Breast epithelium (tissue), 4 donors: ENCODE measurements around the gene SSH2. TPM values are rescaled to one million over a fixed set of nuclear protein-coding genes. Genes with fewer than 3 reads are reported as not detected.

Experiments
- DNase-seq, 2 donors: peaks; one replicate each; pipeline ENCODE4 v3.0.0-alpha.2; 2019; ENCODE audit warnings: low spot score in 2 of 2
- H3K27ac ChIP-seq, 2 donors: fragments of 200-600 bp; sonication (generic) in 1 of 2; one replicate each; pipeline ENCODE4 v1.5.1; 2016 to 2019; ENCODE audit warnings: mild to moderate bottlenecking in 1 of 2
- H3K27me3 ChIP-seq, 2 donors: fragments of 200-600 bp; sonication (generic) in 1 of 2; one replicate each; pipeline versions ENCODE4 v1.5.1 to v1.6.0; 2017 to 2019; ENCODE audit warnings: control low read depth in 1 of 2, mild to moderate bottlenecking in 1 of 2
- H3K36me3 ChIP-seq: fragments of 200-600 bp; one replicate; pipeline ENCODE4 v1.5.1; 2019
- H3K4me1 ChIP-seq, 2 donors: fragments of 200-600 bp; sonication (generic); one replicate each; pipeline ENCODE4 v1.5.1; 2016 to 2019; ENCODE audit warnings: control low read depth in 1 of 2
- H3K4me3 ChIP-seq, 3 donors: fragments of 200-600 bp; sonication (generic); 1 replicate in 2 of 3; 2 replicates in 1 of 3; pipeline ENCODE4 v1.5.1; 2016 to 2019; ENCODE audit warnings: mild to moderate bottlenecking in 3 of 3, moderate library complexity in 2 of 3
- H3K9me3 ChIP-seq, 2 donors: fragments of 200-600 bp; sonication (generic) in 1 of 2; one replicate each; pipeline ENCODE4 v1.5.1; 2016 to 2019; ENCODE audit warnings: control low read depth in 1 of 2
- CTCF ChIP-seq, 3 donors: fragments of 450-650 bp; IDR thresholded peaks; one replicate each; pipeline ENCODE4 v1.5.1; 2016 to 2017; ENCODE audit warnings: antibody characterized with exemption in 3 of 3, mild to moderate bottlenecking in 3 of 3, moderate library complexity in 3 of 3
- POLR2A ChIP-seq: fragments of 450-650 bp; IDR thresholded peaks from one replicate; pipeline ENCODE4 v1.6.1; 2016; ENCODE audit warnings: antibody characterized with exemption, mild to moderate bottlenecking, moderate library complexity
- POLR2AphosphoS5 ChIP-seq, 3 donors: sonication (generic); formaldehyde crosslinking; IDR thresholded peaks; one replicate each; pipeline ENCODE4 v1.6.1; 2017; ENCODE audit warnings: antibody characterized with exemption in 3 of 3
- intact Hi-C: fragments of 100-400 bp; cut with DNase I; formaldehyde crosslinking; loops from one replicate; pipeline ENCODE4 v1.15.1; 2023; ENCODE audit warnings: low total_unique reads
- total RNA-seq, 3 donors: library from RNA; depleted of rRNA; stranded (reverse); fragments of >200 nt; gene quantifications; one replicate each; pipeline ENCODE4 v1.1.0, GENCODE V29; 2016

Gene SSH2
- total RNA-seq, 3 donors from 2014 or later = 23.0 to 64.2 (median 25.9) TPM

GRCh38 chr17:29642171-29642611 is 287.8 kb downstream of the SSH2 start:
- TF ChIP-seq POLR2AphosphoS5 (IDR thresholded peaks at IDR 0.05) = no peak
- TF ChIP-seq CTCF (IDR thresholded peaks at IDR 0.05) = no peak
- no peak for TF ChIP-seq POLR2A
- H3K4me1 ChIP-seq = peaks cover 0 to 13% of the 10 kb centered on the region in 2 donors
- no peak overlapping the region for H3K4me3 ChIP-seq
- DNase-seq = no peak
- H3K36me3 ChIP-seq = no peaks in the 10 kb centered on the region
- no peaks in the 10 kb centered on the region for H3K27me3 ChIP-seq
- intact Hi-C loops = no loop called here
- H3K27ac ChIP-seq = no peak overlapping the region
- no peaks in the 10 kb centered on the region for H3K9me3 ChIP-seq

- H3K27me3 ChIP-seq = no peaks in the 10 kb centered on the region
- H3K9me3 ChIP-seq = no peaks in the 10 kb centered on the region
- H3K36me3 ChIP-seq = no peaks in the 10 kb centered on the region
- H3K4me1 ChIP-seq = peaks cover 0 to 11% of the 10 kb centered on the region in 2 donors
- no peak overlapping the region for H3K4me3 ChIP-seq
- intact Hi-C loops = no loop called here
- H3K27ac ChIP-seq = peak overlapping the region; percentile 41 to 53
- DNase-seq = no peak
- TF ChIP-seq POLR2AphosphoS5 (IDR thresholded peaks at IDR 0.05) (no peak), POLR2A (no peak), CTCF (IDR thresholded peaks at IDR 0.05) (no peak)
Observed at GRCh38 chr17:29640981-29641642, 288.9 kb downstream of the SSH2 start.

DNA sequence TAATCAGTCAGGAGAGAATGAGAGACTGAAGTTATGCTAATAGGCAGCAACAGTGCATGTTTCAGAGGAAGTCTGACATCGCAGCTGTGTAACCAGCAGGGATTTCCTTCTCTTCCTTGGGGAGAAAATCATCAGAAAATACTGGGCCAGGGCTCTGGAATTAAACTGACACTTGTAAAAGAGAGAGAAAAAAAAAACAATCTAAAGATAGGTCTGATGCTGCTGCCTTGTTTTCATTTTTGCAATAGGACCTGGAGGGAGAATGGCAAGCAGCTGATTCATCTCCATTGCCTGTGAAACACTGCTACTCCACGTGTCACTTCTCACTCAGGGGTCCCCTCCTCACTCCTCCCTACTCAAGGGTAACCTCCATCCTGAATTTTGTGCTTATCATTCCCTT is 289.6 kb downstream of the SSH2 start:
- peaks cover 0 to 4% of the 10 kb centered on the region in 2 donors for H3K4me1 ChIP-seq
- intact Hi-C loops = no loop called here
- H3K9me3 ChIP-seq = no peaks in the 10 kb centered on the region
- H3K27me3 ChIP-seq = no peaks in the 10 kb centered on the region
- no peak for TF ChIP-seq POLR2AphosphoS5 (IDR thresholded peaks at IDR 0.05)
- no peak for TF ChIP-seq CTCF (IDR thresholded peaks at IDR 0.05)
- TF ChIP-seq POLR2A = no peak
- H3K36me3 ChIP-seq = no peaks in the 10 kb centered on the region
- H3K27ac ChIP-seq = peak overlapping the region; percentile 49 to 53
- no peak overlapping the region for H3K4me3 ChIP-seq
- DNase-seq = no peak

- TF ChIP-seq POLR2AphosphoS5 (IDR thresholded peaks at IDR 0.05) (no peak), POLR2A (no peak), CTCF (IDR thresholded peaks at IDR 0.05) (no peak)
- intact Hi-C loops = no loop called here
Observed at GRCh38 chr17:29633886-29634285, 296.1 kb downstream of the SSH2 start.

DNA sequence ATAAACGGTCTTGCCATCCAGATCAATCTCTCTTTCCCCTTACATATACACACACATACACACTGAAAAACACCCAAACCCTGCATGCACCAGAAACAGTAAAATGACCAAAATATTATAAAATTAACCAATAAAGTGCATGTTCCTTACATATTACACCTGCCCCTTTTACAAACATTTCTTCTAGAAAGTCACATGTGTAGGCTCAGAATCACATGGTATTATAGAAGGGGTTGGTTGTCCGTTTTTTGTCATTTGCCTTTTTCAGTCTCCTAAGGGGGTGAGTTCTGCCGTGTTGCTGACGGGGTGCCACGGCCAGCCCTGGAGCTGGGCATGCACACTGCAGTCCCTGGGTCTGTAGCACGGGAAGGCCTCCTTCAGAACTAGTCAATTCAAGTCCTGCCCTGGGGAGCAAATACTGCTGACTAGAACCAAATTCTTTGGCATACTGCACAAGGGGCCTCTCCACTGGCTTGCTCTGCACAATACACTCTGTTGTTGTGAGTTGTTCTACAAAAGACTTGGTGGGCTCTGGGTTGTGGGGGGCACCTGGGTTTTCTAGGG is 299.3 kb downstream of the SSH2 start:
- Histone ChIP-seq H3K27me3 (no peaks in the 10 kb centered on the region), H3K4me1 (no peaks in the 10 kb centered on the region), H3K27ac (no peak overlapping the region), H3K36me3 (no peaks in the 10 kb centered on the region), H3K4me3 (no peak overlapping the region), H3K9me3 (no peaks in the 10 kb centered on the region)
- TF ChIP-seq POLR2AphosphoS5 (IDR thresholded peaks at IDR 0.05) (no peak), POLR2A (no peak), CTCF (IDR thresholded peaks at IDR 0.05) (no peak)
- no peak for DNase-seq
- intact Hi-C loops = no loop called here

More at GRCh38 chr17:29633886-29634285, 296.1 kb downstream of the SSH2 start:
- no peaks in the 10 kb centered on the region for H3K36me3 ChIP-seq
- H3K4me3 ChIP-seq = no peak overlapping the region
- no peaks in the 10 kb centered on the region for H3K9me3 ChIP-seq
- no peaks in the 10 kb centered on the region for H3K27me3 ChIP-seq
- H3K4me1 ChIP-seq = no peaks in the 10 kb centered on the region
- no peak for DNase-seq
- no peak overlapping the region for H3K27ac ChIP-seq
